ENCODE results near the gene TRAF5. TPM values are rescaled to one million over a fixed set of nuclear protein-coding genes. Genes with fewer than 3 reads are reported as not detected.
A peak's percentile ranks its signal among the peaks of the same experiment; 100 is the strongest.

Gene TRAF5
- total RNA-seq, 2 experiments from 2014 or later = 40.6 to 42.5 TPM

DNA sequence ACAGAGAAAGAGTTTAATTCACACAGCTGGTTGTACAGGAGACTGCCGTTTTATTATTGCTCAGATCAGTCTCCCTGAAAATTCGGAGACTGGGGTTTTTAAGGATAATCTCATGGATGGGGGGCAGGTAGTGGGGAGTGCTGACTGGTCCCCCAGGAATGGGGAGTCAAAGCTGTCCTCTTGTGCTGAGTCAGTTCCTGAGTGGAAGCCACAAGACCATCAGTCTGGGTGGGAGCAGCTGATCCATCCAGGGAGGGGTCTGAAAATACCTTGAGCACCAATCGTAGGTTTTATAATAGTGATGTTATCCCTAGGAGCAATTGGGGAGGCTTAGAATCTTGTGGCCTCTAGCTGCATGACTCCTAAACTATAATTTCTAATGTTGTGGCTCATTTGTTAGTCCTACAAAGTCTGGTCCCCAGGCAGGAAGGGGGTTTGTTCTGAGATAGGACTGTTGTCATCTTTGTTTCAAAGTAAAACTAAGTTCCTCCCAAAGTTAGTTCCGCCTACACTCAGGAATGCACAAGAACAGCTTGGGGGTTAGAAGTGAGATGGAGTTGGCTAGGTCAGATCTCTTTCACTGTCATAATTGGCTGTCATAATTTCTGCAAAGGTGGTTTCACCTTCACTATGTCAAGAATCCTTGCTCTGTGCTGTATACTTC lies 50.3 kb downstream of the TRAF5 start:
- H3K27ac Mint-ChIP-seq = peak overlapping the region; percentile 40

GRCh38 chr1:211377539-211378450 lies 51.2 kb downstream of the TRAF5 start:
- DNase-seq (no peak), ATAC-seq (no peak)
- POLR2A ChIA-PET = no interaction called here
- Mint-ChIP-seq H3K27ac (peak overlapping the region; percentile 54), H3K27me3 (no peaks in the 10 kb centered on the region), H3K36me3 (ENCODE audit: low read depth) (peaks cover 26% of the 10 kb centered on the region), H3K9me3 (no peaks in the 10 kb centered on the region), H3K4me1 (ENCODE audit: low read depth) (peaks cover 52% of the 10 kb centered on the region), H3K4me3 (no peak overlapping the region)
- intact Hi-C loops (cut with micrococcal nuclease) = no loop called here
- CTCF ChIA-PET = interaction anchor here (1.1 to 1.6 kb wide), 2 partner anchors 54 to 137 kb away, joined by 4 read pairs; no protein-coding TSS in a partner anchor
- TF ChIP-seq, protein P1, sequence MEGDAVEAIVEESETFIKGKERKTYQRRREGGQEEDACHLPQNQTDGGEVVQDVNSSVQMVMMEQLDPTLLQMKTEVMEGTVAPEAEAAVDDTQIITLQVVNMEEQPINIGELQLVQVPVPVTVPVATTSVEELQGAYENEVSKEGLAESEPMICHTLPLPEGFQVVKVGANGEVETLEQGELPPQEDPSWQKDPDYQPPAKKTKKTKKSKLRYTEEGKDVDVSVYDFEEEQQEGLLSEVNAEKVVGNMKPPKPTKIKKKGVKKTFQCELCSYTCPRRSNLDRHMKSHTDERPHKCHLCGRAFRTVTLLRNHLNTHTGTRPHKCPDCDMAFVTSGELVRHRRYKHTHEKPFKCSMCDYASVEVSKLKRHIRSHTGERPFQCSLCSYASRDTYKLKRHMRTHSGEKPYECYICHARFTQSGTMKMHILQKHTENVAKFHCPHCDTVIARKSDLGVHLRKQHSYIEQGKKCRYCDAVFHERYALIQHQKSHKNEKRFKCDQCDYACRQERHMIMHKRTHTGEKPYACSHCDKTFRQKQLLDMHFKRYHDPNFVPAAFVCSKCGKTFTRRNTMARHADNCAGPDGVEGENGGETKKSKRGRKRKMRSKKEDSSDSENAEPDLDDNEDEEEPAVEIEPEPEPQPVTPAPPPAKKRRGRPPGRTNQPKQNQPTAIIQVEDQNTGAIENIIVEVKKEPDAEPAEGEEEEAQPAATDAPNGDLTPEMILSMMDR (IDR thresholded peaks at IDR 0.05) = no peak

More for the DNA sequence above, 50.3 kb downstream of the TRAF5 start:
- intact Hi-C loops (cut with micrococcal nuclease) = no loop called here
- ChIA-PET CTCF (interaction anchor here (1.6 kb wide), 1 partner anchor 53 kb away, joined by 4 read pairs; no protein-coding TSS in a partner anchor), POLR2A (interaction anchor here (0.6 kb wide), 1 partner anchor 462 kb away, joined by 3 read pairs; no protein-coding TSS in a partner anchor)
- Mint-ChIP-seq H3K4me1 (ENCODE audit: low read depth) (peaks cover 48% of the 10 kb centered on the region), H3K9me3 (no peaks in the 10 kb centered on the region), H3K36me3 (ENCODE audit: low read depth) (peaks cover 26% of the 10 kb centered on the region), H3K4me3 (no peak overlapping the region), H3K27me3 (no peaks in the 10 kb centered on the region)
- no peak for ATAC-seq
- no peak for DNase-seq
- TF ChIP-seq, protein P1 (IDR thresholded peaks at IDR 0.05) = no peak

- peaks cover 58% of the 10 kb centered on the region for H3K4me1 Mint-ChIP-seq (ENCODE audit: low read depth)
- TF ChIP-seq, protein P1 (IDR thresholded peaks at IDR 0.05) = no peak
- H3K4me3 Mint-ChIP-seq = no peak overlapping the region
- POLR2A ChIA-PET = interaction anchor here (0.7 kb wide), 1 partner anchor 677 kb away, joined by 3 read pairs; no protein-coding TSS in a partner anchor
- intact Hi-C loops (cut with micrococcal nuclease) = no loop called here
- CTCF ChIA-PET = interaction anchor here (1.1 kb wide), 1 partner anchor 136 kb away, joined by 4 read pairs; no protein-coding TSS in a partner anchor
- DNase-seq = peak; percentile 24
- peaks cover 27% of the 10 kb centered on the region for H3K36me3 Mint-ChIP-seq (ENCODE audit: low read depth)
- no peaks in the 10 kb centered on the region for H3K9me3 Mint-ChIP-seq
- peak; percentile 51 for ATAC-seq
- H3K27me3 Mint-ChIP-seq = no peaks in the 10 kb centered on the region
- H3K27ac Mint-ChIP-seq = peak overlapping the region; percentile 28
These were observed 52.2 kb downstream of the TRAF5 start for GRCh38 chr1:211378844-211379243.

DNA sequence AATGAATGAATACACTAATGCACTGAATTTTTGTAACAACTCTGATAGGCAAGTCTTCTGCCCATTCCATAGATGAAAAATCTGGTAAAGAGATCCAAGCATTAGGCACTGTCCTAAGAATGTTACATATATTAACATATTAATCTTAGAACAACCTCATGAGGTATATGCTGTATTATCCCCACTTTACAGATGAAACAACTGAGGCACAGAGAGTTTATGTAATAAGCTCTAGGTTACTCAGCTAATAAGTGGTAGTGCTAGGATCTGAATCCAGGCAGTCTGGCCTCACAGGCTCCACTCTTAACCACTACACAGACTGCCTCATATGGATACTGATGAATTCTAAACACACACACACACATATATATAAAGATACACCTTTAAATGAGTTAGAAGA lies 52.8 kb downstream of the TRAF5 start:
- intact Hi-C loops (cut with micrococcal nuclease) = no loop called here
- Mint-ChIP-seq H3K4me3 (no peak overlapping the region), H3K4me1 (ENCODE audit: low read depth) (peaks cover 60% of the 10 kb centered on the region), H3K27me3 (no peaks in the 10 kb centered on the region), H3K27ac (no peak overlapping the region), H3K36me3 (ENCODE audit: low read depth) (peaks cover 28% of the 10 kb centered on the region), H3K9me3 (no peaks in the 10 kb centered on the region)
- TF ChIP-seq, protein P1 (IDR thresholded peaks at IDR 0.05) = no peak
- no peak for DNase-seq
- POLR2A ChIA-PET = no interaction called here
- CTCF ChIA-PET = interaction anchor here (1.1 to 2.0 kb wide), 2 partner anchors 51 to 136 kb away, joined by 4 to 8 read pairs; no protein-coding TSS in a partner anchor
- ATAC-seq = no peak
